SK-N-SH (cell line): ENCODE measurements around the gene JAKMIP1. TPM values are rescaled to one million over a fixed set of nuclear protein-coding genes. Genes with fewer than 3 reads are reported as not detected.

ENCODE experiments used
- CTCF ChIA-PET: fragments of 300-600, 350-600 bp; formaldehyde crosslinking; extraction: SDS; loops from one replicate; lab custom pipeline; 2021; lab: Yijun Ruan, JAX
- POLR2A ChIA-PET: fragments of 350-600 bp; sonication (Branson Sonifier 250); formaldehyde crosslinking; extraction: SDS; loops from one replicate; lab custom pipeline; 2020; ENCODE audit warnings: antibody characterized with exemption, inconsistent platforms; lab: Yijun Ruan, JAX
- DNase-seq: peaks from one replicate; pipeline ENCODE4 v3.0.0; 2012
- H2AFZ ChIP-seq: fragments of 200-600 bp; sonication (generic); 2 replicates; pipeline ENCODE4 v1.8.1; 2016; ENCODE audit warnings: antibody characterized with exemption, mild to moderate bottlenecking, low read depth
- H3F3A ChIP-seq: fragments of 200-600 bp; sonication (generic); replicated peaks from 2 replicates; pipeline ENCODE3; 2016; ENCODE audit warnings: antibody characterized with exemption, mild to moderate bottlenecking; ENCODE audit not compliant: insufficient read depth
- H3K27ac ChIP-seq, 2 experiments: fragments of 200-500 bp in 1 of 2; fragments of 200-600 bp in 1 of 2; sonication (Bioruptor generic) in 1 of 2; sonication (generic), shearing (Covaris generic) in 1 of 2; 2 replicates each; pipeline versions ENCODE4 v1.5.1 to v1.6.1; 2014 to 2016; ENCODE audit warnings: low read depth in 2 of 2, inconsistent platforms in 1 of 2, low read length in 1 of 2, mild to moderate bottlenecking in 1 of 2, mixed read lengths in 1 of 2
- H3K27me3 ChIP-seq: fragments of 200-600 bp; sonication (generic), shearing (Covaris generic); 2 replicates; pipeline ENCODE4 v1.6.1; 2016; ENCODE audit warnings: mixed run types; ENCODE audit not compliant: insufficient read depth
- H3K36me3 ChIP-seq, 2 experiments: fragments of 200-500 bp in 1 of 2; fragments of 200-600 bp in 1 of 2; sonication (Bioruptor generic) in 1 of 2; sonication (generic) in 1 of 2; replicated peaks in 1 of 2; 2 replicates each; pipeline versions ENCODE3 to v1.5.1; 2014 to 2016; ENCODE audit warnings: low read length in 1 of 2, mild to moderate bottlenecking in 1 of 2; ENCODE audit not compliant: insufficient read depth in 2 of 2, control insufficient read depth in 1 of 2
- H3K4me1 ChIP-seq, 2 experiments: fragments of 200-500 bp in 1 of 2; fragments of 200-600 bp in 1 of 2; sonication (Bioruptor generic) in 1 of 2; sonication (generic), shearing (Covaris generic) in 1 of 2; 2 replicates each; pipeline versions ENCODE4 v1.5.1 to v1.6.1; 2014 to 2016; ENCODE audit warnings: low read depth in 1 of 2, low read length in 1 of 2, mixed run types in 1 of 2; ENCODE audit not compliant: insufficient read depth in 2 of 2, control insufficient read depth in 1 of 2
- H3K4me2 ChIP-seq: fragments of 200-600 bp; sonication (generic), shearing (Covaris generic); 2 replicates; pipeline ENCODE4 v1.6.1; 2017; ENCODE audit warnings: mixed run types
- H3K4me3 ChIP-seq, 2 experiments: fragments of 200-500 bp in 1 of 2; fragments of 200-600 bp in 1 of 2; sonication (Bioruptor generic) in 1 of 2; sonication (generic), shearing (Covaris generic) in 1 of 2; 2 replicates each; pipeline versions ENCODE4 v1.5.1 to v1.8.1; 2014 to 2016; ENCODE audit warnings: low read depth in 2 of 2, inconsistent platforms in 1 of 2, low read length in 1 of 2, mild to moderate bottlenecking in 1 of 2, mixed read lengths in 1 of 2, moderate library complexity in 1 of 2
- H3K79me2 ChIP-seq: fragments of 200-600 bp; sonication (generic); 2 replicates; pipeline ENCODE4 v1.8.1; 2017; ENCODE audit warnings: mild to moderate bottlenecking; ENCODE audit not compliant: insufficient read depth
- H3K9ac ChIP-seq: fragments of 200-600 bp; sonication (generic); 2 replicates; pipeline ENCODE4 v1.6.1; 2017; ENCODE audit warnings: mixed run types
- H3K9me2 ChIP-seq: fragments of 200-600 bp; sonication (generic); 2 replicates; pipeline ENCODE4 v1.6.1; 2017; ENCODE audit warnings: mixed run types
- H3K9me3 ChIP-seq: fragments of 200-600 bp; sonication (generic); 2 replicates; pipeline ENCODE4 v1.6.1; 2017; ENCODE audit warnings: mixed run types, mild to moderate bottlenecking, moderate library complexity
- H4K20me1 ChIP-seq: fragments of 200-600 bp; sonication (generic); 2 replicates; pipeline ENCODE4 v1.6.1; 2017; ENCODE audit warnings: mild to moderate bottlenecking, mixed run types; ENCODE audit not compliant: insufficient read depth
- CHD2 ChIP-seq: fragments of 150-350 bp; IDR thresholded peaks from 2 replicates; pipeline ENCODE4 v1.6.1; 2018; ENCODE audit warnings: low read length; ENCODE audit not compliant: partially characterized antibody
- CTCF ChIP-seq: fragments of 200-600 bp; sonication (generic); IDR thresholded peaks from 2 replicates; pipeline ENCODE4 v1.6.1; 2017; ENCODE audit warnings: antibody characterized with exemption, mild to moderate bottlenecking, moderate library complexity
- EP300 ChIP-seq, 2 experiments: IDR thresholded peaks; 2 replicates each; pipeline versions ENCODE4 v1.4.0 to v1.6.1; 2012; ENCODE audit warnings: borderline replicate concordance in 1 of 2, low read depth in 1 of 2, low read length in 1 of 2
- FOXJ3 ChIP-seq: sonication (generic); formaldehyde crosslinking; IDR thresholded peaks from 2 replicates; pipeline ENCODE4 v1.5.1; 2020; ENCODE audit warnings: mild to moderate bottlenecking, missing genetic modification reagents
- GATA2 ChIP-seq: sonication (generic); formaldehyde crosslinking; IDR thresholded peaks from 2 replicates; pipeline ENCODE4 v1.5.0; 2020; ENCODE audit warnings: mild to moderate bottlenecking, missing genetic modification reagents
- JUND ChIP-seq: IDR thresholded peaks from 2 replicates; pipeline ENCODE4 v1.4.0; 2012
- MXI1 ChIP-seq: IDR thresholded peaks from 2 replicates; pipeline ENCODE4 v1.6.1; 2012; ENCODE audit warnings: mild to moderate bottlenecking, low read depth, low read length, improper control_type of control experiment
- PBX3 ChIP-seq: IDR thresholded peaks from 2 replicates; pipeline ENCODE4; 2012
- POLR2AphosphoS5 ChIP-seq: IDR thresholded peaks from 2 replicates; pipeline ENCODE4 v1.6.1; 2012; ENCODE audit warnings: low read depth, low read length
- RCOR1 ChIP-seq: fragments of 150-350 bp; IDR thresholded peaks from 2 replicates; pipeline ENCODE4 v1.6.1; 2017; ENCODE audit warnings: antibody characterized with exemption, low read length
- SMC3 ChIP-seq: IDR thresholded peaks from 2 replicates; pipeline ENCODE4 v1.6.1; 2012; ENCODE audit warnings: low read depth, low read length, improper control_type of control experiment
- TEAD4 ChIP-seq: IDR thresholded peaks from 2 replicates; pipeline ENCODE4 v1.4.0; 2012; ENCODE audit warnings: mild to moderate bottlenecking, borderline replicate concordance; ENCODE audit not compliant: insufficient read depth
- WGBS: methylation state at CpG from one replicate; pipeline ENCODE4 v1.1.6; 2017; ENCODE audit warnings: low lambda C conversion rate; 5-methylcytosine and 5-hydroxymethylcytosine counted together
- polyA plus RNA-seq, 3 experiments: library from polyadenylated mRNA; depleted of rRNA; stranded (reverse); fragments of >200 nt; gene quantifications; 2 replicates each; pipeline ENCODE4 v1.2.3, GENCODE V29; 2012

The JAKMIP1 gene
- polyA plus RNA-seq, 1 of the 3 experiments (the other 2 are of a cell fraction): 0.54 TPM

- TF ChIP-seq SMC3: no peak
- TF ChIP-seq GATA2: no peak
- TF ChIP-seq CTCF: no peak
- no peak for TF ChIP-seq CHD2
- Histone ChIP-seq H3K4me1 (no peaks in the 10 kb centered on the region), H3K36me3 (no peaks in the 10 kb centered on the region), H3K4me2 (no peak overlapping the region), H3F3A (no peaks in the 10 kb centered on the region), H3K79me2 (no peaks in the 10 kb centered on the region), H3K9me3 (no peaks in the 10 kb centered on the region), H4K20me1 (no peaks in the 10 kb centered on the region), H3K27me3 (no peaks in the 10 kb centered on the region), H3K4me3 (no peak overlapping the region), H3K27ac (no peak overlapping the region), H3K9me2 (no peaks in the 10 kb centered on the region), H3K9ac (no peak overlapping the region), H2AFZ (no peak overlapping the region)
- 43% methylated on average over 10 of the region's 15 CpGs for WGBS
- CTCF ChIA-PET: interaction anchor here (0.9 kb wide), 1 partner anchor 50 kb away, joined by 3 read pairs; no protein-coding TSS in a partner anchor
- POLR2A ChIA-PET: no interaction called here
- DNase-seq: no peak
Measured at GRCh38 chr4:6047130-6047673, 153.1 kb downstream of the JAKMIP1 start.

GRCh38 chr4:6046526-6047129, 153.7 kb downstream of the JAKMIP1 start:
- POLR2A ChIA-PET: no interaction called here
- H3K4me1 ChIP-seq: no peaks in the 10 kb centered on the region
- H3K9me3 ChIP-seq: no peaks in the 10 kb centered on the region
- no peak overlapping the region for H3K4me2 ChIP-seq
- no peak overlapping the region for H3K4me3 ChIP-seq
- CTCF ChIA-PET: interaction anchor here (0.7 to 1.4 kb wide), 4 partner anchors 24 to 49 kb away, joined by 3 to 4 read pairs (median 3); no protein-coding TSS in a partner anchor
- no peak overlapping the region for H3K27ac ChIP-seq
- H3F3A ChIP-seq: no peaks in the 10 kb centered on the region
- H2AFZ ChIP-seq: no peak overlapping the region
- H3K9me2 ChIP-seq: no peaks in the 10 kb centered on the region
- H3K79me2 ChIP-seq: no peaks in the 10 kb centered on the region
- no peak overlapping the region for H3K9ac ChIP-seq
- H3K27me3 ChIP-seq: no peaks in the 10 kb centered on the region
- WGBS: 41% methylated on average over 5 of the region's 14 CpGs
- no peak for DNase-seq
- TF ChIP-seq TEAD4 (no peak), JUND (no peak), SMC3 (no peak), RCOR1 (no peak), POLR2AphosphoS5 (no peak), PBX3 (no peak), EP300 (IDR thresholded peaks at IDR 0.05; ENCODE audit: borderline replicate concordance in 1 of 2, low read depth in 1 of 2, low read length in 1 of 2) (no peak), MXI1 (no peak), FOXJ3 (CRISPR knock-in tag) (no peak)
- no peaks in the 10 kb centered on the region for H3K36me3 ChIP-seq
- no peaks in the 10 kb centered on the region for H4K20me1 ChIP-seq
